Epithelial cell of esophagus (primary cell): ENCODE data around the gene USP3.

Experiments
- DNase-seq: peaks from one replicate; pipeline ENCODE4 v3.0.0; 2010; ENCODE audit warnings: low read depth
- H3K4me3 ChIP-seq: 2 replicates; pipeline ENCODE4 v1.5.1; 2011; ENCODE audit warnings: mild to moderate bottlenecking, low read length, control low read depth
- TF ChIP-seq, protein P1 (sequence below): IDR thresholded peaks from 2 replicates; pipeline ENCODE4 v1.5.1; 2011; ENCODE audit warnings: low read depth, mild to moderate bottlenecking, low read length, control low read depth, inconsistent platforms; ENCODE audit not compliant: insufficient read depth; ENCODE audit errors: missing control alignments

USP3 gene

DNA sequence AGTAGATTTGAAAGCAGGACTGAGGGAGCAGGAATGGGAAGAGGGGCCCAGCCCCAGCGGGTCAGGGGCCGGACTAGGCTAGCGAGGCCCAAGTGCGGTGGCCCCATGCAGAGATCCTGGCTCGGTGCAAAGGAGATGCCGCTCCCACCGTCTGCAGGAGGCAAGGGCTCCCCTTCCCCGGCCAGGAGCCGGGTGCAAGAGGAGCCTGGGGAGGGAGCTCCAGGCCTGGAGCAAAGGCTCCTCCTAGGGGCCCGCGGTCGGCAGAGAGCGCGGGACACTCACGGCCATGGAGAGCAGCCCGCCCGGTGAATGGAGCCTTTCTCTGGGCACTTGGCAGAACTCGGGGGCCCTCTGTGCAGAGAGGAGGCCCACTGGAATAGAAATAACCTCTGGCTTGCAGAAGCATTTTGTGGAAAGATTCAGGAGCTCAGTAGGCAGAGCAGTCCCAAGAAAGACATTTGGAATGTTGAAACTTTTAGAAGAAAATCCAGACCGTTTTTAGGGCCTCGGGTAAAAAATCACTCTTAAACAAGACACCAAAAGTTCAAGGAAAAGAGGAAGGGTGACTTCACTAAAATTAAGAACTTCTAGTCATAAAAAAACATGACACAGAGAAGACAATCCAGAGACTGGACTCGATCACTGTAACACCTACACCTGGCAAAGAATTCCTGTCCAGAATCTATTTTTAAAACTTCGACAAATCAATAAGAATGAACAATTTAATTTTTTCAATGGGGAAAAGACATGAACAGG is 43.0 kb upstream of the USP3 start:
- DNase-seq = no peak
- no peak overlapping the region for H3K4me3 ChIP-seq
- TF ChIP-seq, protein P1, sequence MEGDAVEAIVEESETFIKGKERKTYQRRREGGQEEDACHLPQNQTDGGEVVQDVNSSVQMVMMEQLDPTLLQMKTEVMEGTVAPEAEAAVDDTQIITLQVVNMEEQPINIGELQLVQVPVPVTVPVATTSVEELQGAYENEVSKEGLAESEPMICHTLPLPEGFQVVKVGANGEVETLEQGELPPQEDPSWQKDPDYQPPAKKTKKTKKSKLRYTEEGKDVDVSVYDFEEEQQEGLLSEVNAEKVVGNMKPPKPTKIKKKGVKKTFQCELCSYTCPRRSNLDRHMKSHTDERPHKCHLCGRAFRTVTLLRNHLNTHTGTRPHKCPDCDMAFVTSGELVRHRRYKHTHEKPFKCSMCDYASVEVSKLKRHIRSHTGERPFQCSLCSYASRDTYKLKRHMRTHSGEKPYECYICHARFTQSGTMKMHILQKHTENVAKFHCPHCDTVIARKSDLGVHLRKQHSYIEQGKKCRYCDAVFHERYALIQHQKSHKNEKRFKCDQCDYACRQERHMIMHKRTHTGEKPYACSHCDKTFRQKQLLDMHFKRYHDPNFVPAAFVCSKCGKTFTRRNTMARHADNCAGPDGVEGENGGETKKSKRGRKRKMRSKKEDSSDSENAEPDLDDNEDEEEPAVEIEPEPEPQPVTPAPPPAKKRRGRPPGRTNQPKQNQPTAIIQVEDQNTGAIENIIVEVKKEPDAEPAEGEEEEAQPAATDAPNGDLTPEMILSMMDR = no peak

DNA sequence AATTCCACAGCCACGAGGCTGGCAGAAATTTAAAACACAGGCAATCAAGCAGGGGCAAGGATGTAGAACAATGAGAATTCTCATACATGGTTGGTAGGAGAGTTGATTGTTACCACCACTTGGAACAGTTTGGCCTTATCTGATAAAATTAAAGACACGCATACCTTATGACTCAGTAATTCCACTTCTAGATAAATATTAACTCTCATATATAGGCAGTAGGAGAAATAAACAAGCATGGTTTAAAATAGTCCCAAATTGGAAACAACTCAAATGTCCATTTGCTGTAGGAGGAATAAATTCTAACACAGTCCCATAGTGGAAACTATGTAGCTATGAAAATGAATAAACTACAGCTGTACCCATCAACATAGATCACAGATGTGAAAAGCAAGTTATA is 42.3 kb upstream of the USP3 start:
- H3K4me3 ChIP-seq = no peak overlapping the region
- no peak for DNase-seq
- TF ChIP-seq, protein P1 = no peak

DNA sequence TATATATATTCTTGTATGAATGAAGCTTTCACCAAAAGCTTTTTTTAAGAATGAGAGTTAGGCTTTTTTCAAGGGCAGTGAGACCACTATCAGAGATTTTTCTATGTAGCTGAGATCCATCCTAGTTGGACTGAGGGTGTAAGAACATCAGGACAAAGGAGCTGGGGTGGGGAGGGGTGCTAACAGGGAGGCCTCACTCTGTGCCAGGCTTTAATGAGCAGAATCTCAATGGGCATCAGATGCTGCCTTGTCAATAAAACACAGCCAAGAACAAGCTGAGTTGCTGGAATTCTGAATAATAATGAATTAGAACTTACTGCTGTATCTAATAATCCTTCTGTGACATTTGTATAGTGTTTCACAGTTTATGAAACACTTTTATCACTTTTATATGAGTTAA is 41.4 kb upstream of the USP3 start:
- H3K4me3 ChIP-seq = no peak overlapping the region
- TF ChIP-seq, protein P1 = no peak
- no peak for DNase-seq

DNA sequence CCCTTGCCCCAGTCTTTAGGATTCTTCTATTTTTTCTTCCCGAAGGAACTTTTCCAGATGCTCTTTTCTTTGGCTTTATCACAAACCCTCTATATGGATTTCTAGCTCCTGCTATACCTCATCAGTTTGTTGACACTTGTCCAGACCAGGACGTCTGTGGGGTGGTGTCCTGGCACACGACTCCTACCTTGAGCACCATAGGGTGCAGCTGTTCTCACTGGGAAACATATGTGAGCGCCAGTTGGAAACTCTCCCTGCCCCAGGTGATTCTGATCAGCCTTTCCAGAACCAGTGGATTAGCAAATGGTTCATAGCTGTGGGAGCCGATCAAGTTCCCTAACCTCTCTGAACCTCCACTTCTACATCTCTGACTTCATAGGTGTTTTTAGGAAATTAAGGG is 40.6 kb upstream of the USP3 start:
- TF ChIP-seq, protein P1 = no peak
- DNase-seq = no peak
- no peak overlapping the region for H3K4me3 ChIP-seq

DNA sequence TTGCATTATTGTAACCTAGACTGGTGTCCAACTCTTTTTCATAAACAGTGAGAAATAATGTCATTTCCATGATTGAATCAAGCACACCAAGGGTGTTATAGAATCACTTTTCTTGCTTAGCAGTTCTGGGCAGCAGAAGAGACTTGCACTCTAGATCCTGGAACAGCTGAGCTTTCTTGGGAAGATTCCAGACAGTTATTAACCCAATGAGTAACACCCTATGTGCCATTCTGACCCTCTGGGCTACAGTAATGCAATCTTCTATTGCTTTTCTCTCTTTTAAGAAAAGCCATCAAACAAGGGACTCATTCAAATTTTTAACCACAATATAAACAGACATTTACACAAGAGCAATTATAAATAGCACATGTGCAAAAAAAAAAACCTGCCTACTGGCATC is 39.3 kb upstream of the USP3 start:
- peak; percentile 59 for DNase-seq

DNA sequence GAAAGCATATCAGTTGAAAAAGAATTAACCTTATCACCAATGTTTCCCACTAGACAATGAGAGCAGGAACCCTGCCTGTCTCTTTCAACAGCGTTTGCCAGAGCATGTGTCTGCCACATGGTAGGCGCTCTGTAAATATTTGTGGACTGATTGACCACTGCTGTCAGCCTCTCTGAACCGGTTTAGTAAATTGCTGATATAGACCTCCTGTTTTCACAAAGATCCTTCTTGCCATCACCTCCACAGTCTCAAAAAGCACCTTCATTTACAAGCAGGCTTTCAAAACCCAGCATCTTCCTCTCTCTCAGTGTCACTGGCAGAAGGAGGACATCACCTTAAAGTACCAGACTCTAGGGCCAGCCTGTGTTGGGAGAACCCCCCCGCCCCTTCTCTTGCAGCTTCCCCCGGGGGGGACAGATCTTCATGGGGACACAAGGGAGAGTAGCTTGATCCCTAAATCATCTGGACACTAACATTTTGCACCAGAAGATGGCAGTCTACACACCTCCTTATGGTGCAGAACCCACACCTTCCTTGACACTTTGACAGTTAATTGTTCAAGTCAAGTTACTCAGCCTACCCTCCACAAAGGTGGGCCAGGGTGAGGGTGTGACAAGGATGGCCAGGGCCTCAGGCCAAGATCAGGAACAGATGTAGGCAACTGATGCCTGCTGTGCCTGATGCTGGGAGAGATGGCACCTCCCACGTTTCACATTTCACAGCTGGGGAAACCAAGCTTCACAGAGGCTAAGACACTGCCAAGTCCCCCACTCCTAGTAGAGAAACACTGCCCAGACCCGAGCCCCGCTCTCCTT is 37.8 kb upstream of the USP3 start:
- peak; percentile 80 for DNase-seq
- no peak overlapping the region for H3K4me3 ChIP-seq
- TF ChIP-seq, protein P1 = peak; percentile 72

More for the DNA sequence above, 39.3 kb upstream of the USP3 start:
- no peak overlapping the region for H3K4me3 ChIP-seq
- TF ChIP-seq, protein P1 = no peak
